KMS-11 (cell line): ENCODE data around the gene CHCHD6.

Source experiments
- H2AFZ ChIP-seq: fragments of 200-600 bp; sonication (generic); 2 replicates; pipeline ENCODE4 v1.6.1; 2016; ENCODE audit warnings: antibody characterized with exemption, mixed run types, low read depth
- H3K27ac ChIP-seq: fragments of 200-600 bp; sonication (generic); 2 replicates; pipeline ENCODE4 v1.6.1; 2016; ENCODE audit warnings: mild to moderate bottlenecking, mixed run types
- H3K27me3 ChIP-seq: fragments of 200-600 bp; sonication (generic); 2 replicates; pipeline ENCODE4 v1.6.1; 2017; ENCODE audit warnings: mild to moderate bottlenecking, low read depth, mixed run types, moderate library complexity; ENCODE audit not compliant: insufficient read depth
- H3K36me3 ChIP-seq: fragments of 200-600 bp; sonication (generic); 2 replicates; pipeline ENCODE4 v1.6.1; 2017; ENCODE audit warnings: mild to moderate bottlenecking, mixed run types; ENCODE audit not compliant: insufficient read depth
- H3K4me1 ChIP-seq: fragments of 200-600 bp; sonication (generic); 2 replicates; pipeline ENCODE4 v1.6.1; 2016; ENCODE audit warnings: mild to moderate bottlenecking, low read depth, mixed run types; ENCODE audit not compliant: poor library complexity, severe bottlenecking
- H3K4me2 ChIP-seq: fragments of 200-600 bp; sonication (generic); 2 replicates; pipeline ENCODE4 v1.7.0; 2016; ENCODE audit warnings: mild to moderate bottlenecking, mixed run types
- H3K4me3 ChIP-seq: fragments of 200-600 bp; sonication (generic); IDR thresholded peaks from 2 replicates; pipeline ENCODE4 v1.6.1; 2017; ENCODE audit warnings: low read depth, low read length, mixed read lengths; ENCODE audit not compliant: insufficient read depth
- H3K79me2 ChIP-seq: fragments of 200-600 bp; sonication (generic); 2 replicates; pipeline ENCODE4 v1.6.1; 2016; ENCODE audit warnings: low read depth, mixed run types; ENCODE audit not compliant: insufficient read depth
- H3K9ac ChIP-seq: fragments of 200-600 bp; sonication (generic); 2 replicates; pipeline ENCODE4 v1.6.1; 2016; ENCODE audit warnings: mild to moderate bottlenecking, mixed run types
- H4K20me1 ChIP-seq: fragments of 200-600 bp; sonication (generic); 2 replicates; pipeline ENCODE4 v1.6.1; 2016; ENCODE audit warnings: mild to moderate bottlenecking, mixed run types; ENCODE audit not compliant: insufficient read depth
- TF ChIP-seq, protein P1 (sequence below): fragments of 200-600 bp; sonication (generic); conservative IDR thresholded peaks from 2 replicates; pipeline ENCODE4 v1.6.1; 2017; ENCODE audit warnings: low read depth, mild to moderate bottlenecking, antibody characterized with exemption, low read length, moderate library complexity, mixed read lengths

Gene CHCHD6

DNA sequence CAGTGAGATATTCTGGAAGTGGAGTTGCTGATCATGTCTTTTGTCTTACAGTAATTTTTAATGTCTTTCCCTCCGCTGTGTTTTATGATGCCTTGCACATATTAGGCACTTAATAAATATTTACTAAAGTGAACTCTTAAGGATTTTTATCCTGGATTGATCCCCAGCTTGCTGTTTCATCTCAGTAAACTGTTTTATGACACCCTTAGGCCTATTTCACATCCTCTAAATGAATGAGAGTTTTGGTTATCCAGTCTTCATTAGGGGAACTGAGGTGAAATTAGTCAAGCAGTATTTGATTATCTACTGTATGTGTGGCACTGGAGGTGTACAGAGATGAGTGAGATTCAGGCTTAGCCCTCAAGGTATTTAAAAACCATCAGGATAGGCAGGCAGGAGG, 19.8 kb downstream of the CHCHD6 start:
- Histone ChIP-seq H3K4me1 (no peaks in the 10 kb centered on the region), H4K20me1 (no peaks in the 10 kb centered on the region), H3K9ac (no peak overlapping the region), H3K36me3 (no peaks in the 10 kb centered on the region; the same call in 1 of the 2 replicates), H3K79me2 (peaks cover 9% of the 10 kb centered on the region; the same call in 1 of the 2 replicates), H3K4me3 (no peak overlapping the region), H2AFZ (no peak overlapping the region), H3K27ac (no peak overlapping the region), H3K4me2 (no peak overlapping the region), H3K27me3 (no peaks in the 10 kb centered on the region)
- TF ChIP-seq, protein P1, sequence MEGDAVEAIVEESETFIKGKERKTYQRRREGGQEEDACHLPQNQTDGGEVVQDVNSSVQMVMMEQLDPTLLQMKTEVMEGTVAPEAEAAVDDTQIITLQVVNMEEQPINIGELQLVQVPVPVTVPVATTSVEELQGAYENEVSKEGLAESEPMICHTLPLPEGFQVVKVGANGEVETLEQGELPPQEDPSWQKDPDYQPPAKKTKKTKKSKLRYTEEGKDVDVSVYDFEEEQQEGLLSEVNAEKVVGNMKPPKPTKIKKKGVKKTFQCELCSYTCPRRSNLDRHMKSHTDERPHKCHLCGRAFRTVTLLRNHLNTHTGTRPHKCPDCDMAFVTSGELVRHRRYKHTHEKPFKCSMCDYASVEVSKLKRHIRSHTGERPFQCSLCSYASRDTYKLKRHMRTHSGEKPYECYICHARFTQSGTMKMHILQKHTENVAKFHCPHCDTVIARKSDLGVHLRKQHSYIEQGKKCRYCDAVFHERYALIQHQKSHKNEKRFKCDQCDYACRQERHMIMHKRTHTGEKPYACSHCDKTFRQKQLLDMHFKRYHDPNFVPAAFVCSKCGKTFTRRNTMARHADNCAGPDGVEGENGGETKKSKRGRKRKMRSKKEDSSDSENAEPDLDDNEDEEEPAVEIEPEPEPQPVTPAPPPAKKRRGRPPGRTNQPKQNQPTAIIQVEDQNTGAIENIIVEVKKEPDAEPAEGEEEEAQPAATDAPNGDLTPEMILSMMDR, result no peak

DNA sequence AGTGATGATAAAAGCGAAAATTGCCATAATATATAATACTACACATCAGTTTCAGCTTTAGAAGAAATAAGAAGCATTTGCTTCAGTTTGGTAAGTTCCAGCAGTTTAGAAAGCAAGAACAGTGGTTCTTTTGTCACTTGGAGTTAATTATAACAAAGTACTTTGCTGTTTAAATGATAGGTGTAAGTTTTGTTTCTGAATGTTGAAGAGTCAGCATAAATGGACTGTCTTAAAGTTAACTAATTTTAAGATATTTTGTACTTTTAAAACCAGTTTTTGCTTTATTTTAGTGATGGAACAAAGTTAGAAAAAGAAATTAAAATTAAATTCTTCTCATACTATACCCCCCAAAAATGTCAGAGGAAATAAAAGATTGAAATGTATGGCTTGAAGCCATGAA, 24.6 kb downstream of the CHCHD6 start:
- no peaks in the 10 kb centered on the region for H4K20me1 ChIP-seq
- H2AFZ ChIP-seq, result no peak overlapping the region
- no peak overlapping the region for H3K9ac ChIP-seq
- no peaks in the 10 kb centered on the region for H3K27me3 ChIP-seq
- H3K79me2 ChIP-seq, result peaks cover 4% of the 10 kb centered on the region; the same call in 1 of the 2 replicates
- no peak overlapping the region for H3K4me3 ChIP-seq
- H3K4me2 ChIP-seq, result no peak overlapping the region
- H3K36me3 ChIP-seq, result no peaks in the 10 kb centered on the region; the same call in 1 of the 2 replicates
- TF ChIP-seq, protein P1, result no peak
- H3K4me1 ChIP-seq, result no peaks in the 10 kb centered on the region
- no peak overlapping the region for H3K27ac ChIP-seq

DNA sequence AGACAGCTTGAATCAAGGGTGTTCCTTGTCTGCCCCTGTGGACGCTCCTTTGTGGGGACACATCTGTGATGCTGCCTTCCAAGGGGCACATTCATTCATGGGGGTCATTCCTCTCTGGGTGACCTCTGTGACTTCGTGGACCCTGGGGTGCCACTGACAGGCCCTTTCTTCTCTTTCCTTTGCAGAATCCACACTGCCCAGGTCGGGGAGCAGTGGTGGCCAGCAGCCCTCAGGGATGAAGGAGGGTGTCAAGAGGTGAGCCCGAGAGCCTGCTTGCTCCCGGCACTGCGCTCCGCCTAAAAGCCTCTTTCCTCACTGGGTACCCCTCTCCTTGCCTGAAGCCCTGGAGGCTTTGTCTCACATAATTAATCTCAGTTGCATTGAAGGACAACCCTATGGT, 26.3 kb downstream of the CHCHD6 start:
- Histone ChIP-seq H3K4me1 (no peaks in the 10 kb centered on the region), H4K20me1 (no peaks in the 10 kb centered on the region), H3K9ac (no peak overlapping the region), H3K79me2 (no peaks in the 10 kb centered on the region), H3K4me2 (no peak overlapping the region), H3K27me3 (no peaks in the 10 kb centered on the region), H3K36me3 (no peaks in the 10 kb centered on the region; the same call in 1 of the 2 replicates), H3K4me3 (no peak overlapping the region), H2AFZ (no peak overlapping the region), H3K27ac (no peak overlapping the region)
- TF ChIP-seq, protein P1, result no peak

DNA sequence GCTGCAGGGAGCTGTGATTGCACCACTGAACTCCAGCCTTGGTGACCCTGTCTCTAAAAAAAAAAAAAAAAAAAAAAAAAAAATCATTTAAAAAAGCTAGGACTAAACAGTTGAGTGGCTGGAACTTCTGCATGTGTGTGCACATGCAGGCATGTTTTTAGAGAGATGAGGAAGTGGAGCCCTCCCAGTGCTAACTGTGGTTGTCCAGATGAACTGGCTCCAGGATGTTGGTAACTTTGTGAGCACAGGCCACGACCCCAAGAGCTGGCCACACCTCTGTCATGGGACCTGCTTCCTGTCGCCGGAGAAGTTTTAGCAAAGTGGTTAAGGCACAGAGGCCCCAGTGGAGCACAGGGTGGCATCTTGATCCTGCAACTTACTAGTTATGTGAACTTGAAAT, 27.0 kb downstream of the CHCHD6 start:
- Histone ChIP-seq H4K20me1 (no peaks in the 10 kb centered on the region), H3K27me3 (no peaks in the 10 kb centered on the region), H3K9ac (no peak overlapping the region), H3K79me2 (no peaks in the 10 kb centered on the region), H3K36me3 (no peaks in the 10 kb centered on the region; the same call in 1 of the 2 replicates), H2AFZ (no peak overlapping the region), H3K27ac (no peak overlapping the region), H3K4me2 (no peak overlapping the region), H3K4me1 (no peaks in the 10 kb centered on the region), H3K4me3 (no peak overlapping the region)
- TF ChIP-seq, protein P1, result no peak
